Stimulated activated CD4-positive, alpha-beta T cell treated with anti-CD3 and anti-CD28 coated beads, Interleukin-4, amount 100 ng/mL, for 4 hours (primary cell): Measurements from ENCODE around the gene CARD9.
A peak's percentile ranks its signal among the peaks of the same experiment; 100 is the strongest.
"Not testable (repeated sequence)": the region's sequence is repeated elsewhere in the genome, so short reads cannot be mapped to it uniquely, and the experiment has no call there.

Experiments used
- DNase-seq, 2 experiments: peaks; one replicate each; pipeline ENCODE4 v3.0.0-alpha.2; 2020

Gene CARD9

DNA sequence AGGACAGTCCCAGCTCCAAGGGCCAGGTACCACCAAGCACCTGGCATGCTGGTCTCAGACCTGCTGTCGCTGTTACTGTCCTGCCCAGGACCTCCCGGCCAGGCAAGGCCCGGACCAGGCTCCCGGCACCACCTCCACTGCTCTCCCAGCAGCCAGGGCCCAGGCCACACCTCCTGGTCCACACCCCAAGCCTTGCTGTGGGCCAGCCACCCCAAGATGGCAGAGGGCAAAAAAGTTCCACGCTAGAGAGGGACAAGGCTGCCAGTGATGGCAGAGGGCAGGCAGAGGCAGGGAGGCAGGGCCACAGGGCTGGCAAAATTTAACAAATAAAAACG lies 11.1 kb downstream of the CARD9 start:
- no peak for DNase-seq

DNA sequence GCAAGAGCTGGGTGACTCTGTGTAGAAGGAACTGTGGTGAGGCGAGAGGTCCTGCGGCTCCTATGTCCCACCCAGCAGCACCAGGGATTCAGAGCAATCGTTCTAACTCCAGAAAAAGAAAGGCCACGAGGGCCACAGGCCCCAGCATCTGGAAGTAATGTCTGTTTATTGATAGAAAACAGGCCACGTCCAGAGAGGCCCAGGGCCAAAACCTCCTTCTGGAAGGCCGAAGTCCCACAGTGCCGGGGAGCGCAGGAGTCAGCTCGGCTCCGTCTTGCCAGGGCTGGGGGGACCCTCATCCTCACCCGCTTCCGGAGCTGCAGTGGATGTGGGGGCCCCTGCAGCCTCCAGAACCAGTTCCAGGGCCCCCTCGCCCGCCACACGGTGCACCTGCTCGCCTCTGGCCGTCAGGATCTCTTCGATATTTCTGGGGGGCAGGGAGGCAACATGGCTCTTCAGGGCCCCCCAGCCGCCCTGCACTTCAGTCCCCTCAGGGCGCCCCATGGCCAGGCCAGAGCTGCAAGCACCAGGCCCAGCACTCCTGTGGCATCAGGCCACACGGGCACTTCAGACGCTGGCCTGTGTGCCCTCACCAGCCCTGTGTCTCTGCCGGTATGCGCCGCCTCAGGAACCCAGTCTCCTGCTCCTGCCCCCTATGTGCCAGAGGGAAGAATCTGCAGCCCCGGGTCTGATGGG lies 11.6 kb downstream of the CARD9 start:
- DNase-seq = no peak

DNA sequence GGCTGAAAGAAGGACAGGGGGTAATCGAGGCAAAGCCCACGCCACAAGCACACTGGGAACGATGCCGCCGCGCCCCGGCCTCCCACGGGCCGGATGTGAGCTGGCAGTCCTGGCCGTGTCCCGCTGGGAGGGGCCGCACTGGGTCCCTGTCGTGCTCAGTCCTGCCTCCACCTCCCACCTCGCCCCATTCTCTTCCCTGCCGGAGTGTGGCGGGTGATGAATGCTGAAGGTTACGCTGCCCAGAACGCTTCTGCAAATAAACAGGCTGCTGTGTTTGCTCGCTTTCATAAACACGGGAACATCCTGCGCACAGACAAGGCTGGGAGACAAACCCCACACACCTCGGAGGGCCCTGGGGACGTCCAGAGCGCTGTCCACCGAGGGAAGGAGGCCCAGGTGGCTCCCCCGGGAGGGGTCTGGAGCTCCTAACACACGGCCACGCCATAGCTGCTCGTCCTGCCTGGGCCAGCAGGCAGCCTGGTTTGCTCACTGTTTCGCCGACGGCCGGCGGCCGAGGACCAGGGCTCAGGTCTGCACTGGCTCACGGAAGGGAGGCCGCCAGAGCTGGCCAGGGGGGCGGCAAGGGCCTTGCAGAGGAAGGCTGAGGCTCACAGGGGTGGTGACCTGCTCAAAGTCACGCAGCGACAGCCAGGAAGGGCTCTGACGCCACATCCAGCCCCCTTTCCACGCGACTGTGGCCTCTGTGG lies 12.3 kb downstream of the CARD9 start:
- DNase-seq = no peak

DNA sequence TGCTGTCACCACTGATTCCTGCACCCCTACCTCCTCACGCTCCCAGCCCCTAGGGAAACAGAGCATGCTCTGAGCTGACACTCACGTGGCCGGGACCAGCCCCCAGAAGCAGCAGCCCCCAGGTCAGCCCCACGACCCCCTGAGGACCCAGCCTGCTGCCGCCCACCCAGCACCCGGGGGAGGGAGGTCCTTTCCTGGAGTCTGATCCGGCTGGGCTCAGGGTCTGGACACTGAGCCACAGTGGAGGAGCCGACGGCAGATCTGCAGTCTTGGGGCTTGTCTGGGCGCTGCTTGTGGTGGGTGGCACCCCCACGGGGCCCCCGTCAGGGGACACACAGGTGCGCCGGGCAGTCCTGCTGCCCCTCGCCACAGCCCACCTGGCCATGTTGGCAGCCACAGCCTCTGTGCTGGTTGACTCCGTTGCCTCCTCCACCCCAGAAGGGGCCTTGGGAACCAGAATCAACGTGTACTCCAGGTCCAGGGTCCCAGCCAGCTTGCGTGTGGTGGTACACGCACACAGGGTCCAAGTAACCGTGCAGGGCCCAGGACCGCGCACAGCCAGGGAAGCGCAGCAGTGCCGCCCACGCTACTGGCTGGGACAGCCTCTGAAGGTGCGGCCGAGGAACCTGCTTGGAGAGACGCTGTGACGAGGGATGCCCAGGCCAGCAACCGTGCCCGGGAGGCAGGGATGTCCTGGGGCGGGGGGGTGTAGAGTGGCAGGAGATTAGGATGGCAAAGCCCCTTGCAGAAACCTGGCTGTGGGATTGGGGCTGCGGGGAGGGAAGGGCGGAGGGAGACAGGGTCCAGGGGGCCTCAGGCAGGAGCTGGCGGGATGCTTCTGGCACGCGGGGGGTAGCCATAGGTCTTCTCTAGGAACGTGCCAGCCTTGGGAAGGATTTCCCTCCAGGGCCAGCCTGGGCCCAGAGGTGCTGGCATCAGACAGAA lies 13.4 kb downstream of the CARD9 start:
- no peak for DNase-seq

DNA sequence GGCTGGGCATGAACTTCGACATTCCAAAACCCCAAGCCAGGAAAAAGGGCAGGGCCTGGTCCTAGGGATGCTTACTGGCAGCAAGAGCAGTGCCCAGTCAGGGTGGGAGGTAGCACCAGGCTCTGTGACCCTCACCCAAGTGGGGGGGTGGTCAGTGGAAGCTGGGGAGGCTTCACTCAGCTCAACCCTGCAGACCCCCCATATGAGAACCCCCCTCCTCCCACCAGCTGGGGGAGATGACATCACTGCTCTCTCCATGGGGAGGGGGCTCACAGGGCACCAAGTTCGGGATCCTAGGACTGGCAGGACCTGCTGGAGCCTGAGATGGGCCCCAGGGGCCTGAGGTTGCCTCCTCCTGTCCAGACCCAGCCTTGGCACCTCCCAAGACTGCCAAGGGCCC lies 14.6 kb downstream of the CARD9 start:
- no peak for DNase-seq

DNA sequence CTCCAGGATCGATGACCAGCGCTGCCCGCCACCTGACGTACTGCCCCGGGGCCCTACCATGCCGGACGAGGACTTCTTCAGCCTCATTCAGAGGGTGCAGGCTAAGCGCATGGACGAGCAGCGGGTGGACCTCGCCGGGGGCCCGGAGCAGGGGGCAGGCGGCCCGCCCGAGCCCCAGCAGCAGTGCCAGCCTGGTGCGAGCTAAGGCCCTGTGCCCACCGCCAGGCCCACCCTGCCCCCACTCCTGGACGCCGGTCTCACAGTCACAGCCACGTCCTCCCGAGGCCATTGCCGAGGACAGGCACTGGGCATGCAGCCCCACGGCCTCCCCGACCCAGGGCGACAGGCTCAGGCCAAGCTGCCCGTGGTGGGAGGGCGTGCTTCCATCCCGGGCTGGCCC lies 15.5 kb downstream of the CARD9 start:
- DNase-seq = no peak

DNA sequence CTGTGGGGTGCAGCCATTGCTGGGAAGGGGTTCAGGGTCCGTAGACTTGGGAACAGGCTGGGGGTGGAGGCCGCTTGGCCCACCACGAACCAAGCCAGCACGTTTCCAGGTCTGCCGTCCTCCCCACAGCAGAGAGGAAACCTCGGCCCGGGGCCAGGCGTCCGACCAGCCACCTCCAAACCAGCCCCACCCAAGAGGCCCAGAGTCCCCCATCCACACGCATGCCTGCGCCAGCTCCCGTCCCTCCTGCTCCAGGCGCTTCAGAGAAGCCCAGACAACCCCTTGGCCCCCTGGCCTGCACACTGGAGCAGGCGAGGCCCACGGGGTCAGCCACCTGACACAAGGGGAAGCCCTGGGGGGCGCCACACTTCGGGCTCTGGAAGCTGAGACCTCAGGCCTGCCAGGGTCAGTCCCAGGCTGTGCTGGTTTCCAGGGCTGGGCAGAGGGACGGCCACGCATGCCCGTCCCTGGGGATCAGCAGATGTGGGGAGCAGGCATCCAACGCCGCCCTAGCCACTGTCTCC lies 16.2 kb downstream of the CARD9 start:
- no peak for DNase-seq

DNA sequence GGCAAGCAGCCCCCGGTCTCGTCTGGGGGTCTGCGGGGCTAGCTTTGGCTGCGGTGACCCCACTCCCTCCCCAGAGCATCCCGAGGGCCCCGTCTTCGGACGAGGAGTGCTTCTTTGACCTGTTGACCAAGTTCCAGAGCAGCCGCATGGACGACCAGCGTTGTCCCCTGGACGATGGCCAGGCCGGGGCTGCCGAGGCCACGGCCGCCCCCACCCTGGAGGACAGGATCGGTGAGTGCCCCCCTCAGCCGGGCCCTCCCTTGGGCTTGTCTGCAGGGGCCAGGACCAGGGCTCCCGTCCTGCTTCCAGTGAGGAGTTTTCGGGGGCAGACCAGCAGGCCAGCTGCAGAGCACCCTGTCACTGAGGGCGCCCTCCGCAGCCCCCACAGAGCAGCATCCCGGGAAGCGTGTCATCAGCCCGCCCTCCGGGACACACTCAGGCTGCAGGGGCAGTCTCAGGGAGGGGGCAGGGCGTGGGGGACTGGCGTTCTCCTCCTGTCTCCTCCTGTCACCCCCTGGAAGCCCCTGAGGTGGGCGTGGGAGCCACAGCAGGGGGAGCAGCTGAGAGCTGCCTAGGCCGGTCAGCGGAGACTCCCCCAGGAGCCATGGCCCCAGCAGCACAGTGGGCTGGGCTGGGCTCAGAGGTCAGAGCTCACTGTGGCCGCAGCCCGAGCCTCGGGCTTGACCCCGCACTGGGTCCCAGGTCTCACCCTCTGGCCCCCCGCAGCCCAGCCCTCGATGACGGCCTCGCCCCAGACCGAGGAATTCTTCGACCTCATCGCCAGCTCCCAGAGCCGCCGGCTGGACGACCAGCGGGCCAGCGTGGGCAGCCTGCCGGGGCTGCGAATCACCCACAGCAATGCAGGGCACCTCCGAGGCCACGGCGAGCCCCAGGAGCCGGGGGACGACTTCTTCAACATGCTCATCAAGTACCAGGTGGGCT lies 17.6 kb downstream of the CARD9 start:
- no peak for DNase-seq

DNA sequence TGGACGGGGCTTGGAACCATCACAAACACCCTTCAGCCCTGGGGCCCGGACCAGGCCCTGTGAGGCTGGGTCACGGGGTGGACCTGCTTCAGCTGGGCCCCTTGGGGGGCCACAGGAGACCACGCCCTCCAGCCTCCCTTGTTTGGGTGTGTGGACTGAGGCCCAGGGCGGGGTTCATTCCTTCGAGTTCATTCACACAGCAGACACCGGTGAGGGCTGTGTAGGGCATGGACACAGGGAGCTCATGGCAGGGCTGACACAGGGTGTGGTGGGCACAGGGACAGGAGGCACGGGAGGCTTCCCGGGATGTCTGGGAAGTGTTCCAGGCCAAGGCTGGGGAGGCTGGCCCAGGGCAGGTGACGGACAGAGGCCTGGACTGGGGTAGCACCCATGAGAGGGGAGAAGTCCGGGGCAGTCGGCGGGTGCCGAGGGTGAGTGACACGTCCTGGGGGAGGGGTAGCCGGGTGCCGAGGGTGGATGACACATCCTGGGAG lies 18.8 kb downstream of the CARD9 start:
- no peak for DNase-seq

DNA sequence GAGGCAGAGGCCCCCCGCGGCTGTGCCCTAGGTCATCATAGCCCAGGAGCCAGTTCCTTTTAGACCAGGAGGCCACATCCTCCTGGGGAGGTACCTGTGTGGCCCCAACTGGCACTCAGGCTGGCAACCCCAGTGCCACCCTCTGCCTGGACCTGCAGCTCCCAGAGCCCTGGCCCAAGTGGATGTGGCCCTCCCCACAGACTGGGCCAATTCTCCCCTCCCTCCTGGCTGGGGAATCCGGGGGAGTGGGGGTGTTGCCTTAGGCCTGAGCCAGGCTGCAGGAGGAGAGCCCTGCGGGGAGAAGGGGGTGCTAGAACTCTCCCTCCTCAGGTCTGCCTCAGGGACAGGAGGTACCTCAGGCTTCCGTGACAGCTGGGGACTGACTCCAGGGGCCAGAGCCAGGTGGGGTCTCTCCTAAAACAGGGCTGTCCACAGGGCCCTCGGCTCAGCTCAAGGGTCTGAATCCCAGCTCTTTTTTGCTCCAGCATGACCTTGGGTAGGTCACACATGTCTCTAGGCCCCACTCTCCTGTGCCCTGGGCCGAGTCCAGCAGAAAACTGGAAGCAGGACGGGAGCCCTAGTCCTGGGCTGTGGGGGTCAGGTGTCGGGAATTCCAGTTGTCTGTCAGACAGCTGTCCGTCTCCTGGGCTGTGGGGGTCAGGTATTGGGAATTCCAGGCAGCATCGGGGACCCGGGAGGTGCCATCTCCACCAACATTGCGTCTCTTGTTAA lies 19.5 kb downstream of the CARD9 start:
- DNase-seq = no peak

DNA sequence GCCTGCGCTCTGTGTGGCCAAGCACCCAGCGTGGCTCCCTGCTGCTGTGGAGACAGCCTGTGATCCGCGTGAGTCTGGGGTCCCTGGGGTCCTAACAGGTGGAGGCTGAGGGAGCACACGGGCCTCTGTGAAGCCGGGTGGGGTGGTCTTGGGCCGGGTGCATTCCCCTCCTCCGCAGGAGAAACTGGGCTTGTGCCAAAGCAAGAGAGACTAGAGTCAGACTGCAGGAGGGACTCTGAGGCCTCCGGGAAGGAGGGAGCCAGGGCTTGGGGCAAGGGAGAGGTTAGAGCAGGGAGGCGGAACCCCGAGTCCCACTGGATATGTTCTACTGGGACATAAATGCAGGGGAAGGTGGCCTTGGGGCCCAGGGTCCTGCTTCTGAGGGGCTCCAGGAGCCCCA lies 20.4 kb downstream of the CARD9 start:
- DNase-seq = no peak

DNA sequence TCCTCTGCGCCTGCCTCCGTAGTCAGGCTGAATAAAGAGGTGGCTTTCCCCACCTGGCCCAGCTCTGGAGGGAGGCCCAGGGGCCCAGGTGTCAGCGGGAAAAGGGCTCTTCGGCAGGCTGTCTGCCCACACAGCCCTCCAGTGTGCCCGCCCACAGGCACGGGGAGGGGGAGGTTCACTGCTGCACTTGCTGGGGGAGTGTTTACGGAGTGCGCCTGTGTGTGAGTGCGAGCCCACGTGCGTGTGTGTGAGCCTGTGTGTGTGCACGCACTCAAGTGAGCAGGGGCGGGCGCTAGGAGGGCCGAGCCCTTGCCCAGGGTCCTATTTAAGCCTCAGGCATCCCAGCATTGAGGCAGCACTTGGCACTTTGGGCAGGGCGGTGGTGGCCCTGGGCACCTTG lies 20.8 kb downstream of the CARD9 start:
- DNase-seq = peak in 1 of 2 experiments; percentile 36

DNA sequence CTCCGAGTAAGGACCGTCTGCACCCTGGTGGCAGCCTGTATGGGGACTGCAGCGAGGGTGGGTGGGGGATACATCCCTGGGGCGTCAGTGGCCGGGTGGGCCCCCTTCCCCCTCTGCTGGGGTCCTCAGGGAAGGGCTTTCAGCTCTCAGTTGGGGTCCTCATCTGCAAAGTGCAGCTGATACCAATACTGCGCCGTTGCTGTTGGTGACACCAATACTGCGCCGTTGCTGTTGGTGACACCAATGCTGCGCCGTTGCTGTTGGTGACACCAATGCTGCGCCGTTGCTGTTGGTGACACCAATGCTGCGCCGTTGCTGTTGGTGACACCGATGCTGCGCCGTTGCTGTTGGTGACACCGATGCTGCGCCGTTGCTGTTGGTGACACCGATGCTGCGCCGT lies 21.6 kb downstream of the CARD9 start:
- not testable (repeated sequence) for DNase-seq

DNA sequence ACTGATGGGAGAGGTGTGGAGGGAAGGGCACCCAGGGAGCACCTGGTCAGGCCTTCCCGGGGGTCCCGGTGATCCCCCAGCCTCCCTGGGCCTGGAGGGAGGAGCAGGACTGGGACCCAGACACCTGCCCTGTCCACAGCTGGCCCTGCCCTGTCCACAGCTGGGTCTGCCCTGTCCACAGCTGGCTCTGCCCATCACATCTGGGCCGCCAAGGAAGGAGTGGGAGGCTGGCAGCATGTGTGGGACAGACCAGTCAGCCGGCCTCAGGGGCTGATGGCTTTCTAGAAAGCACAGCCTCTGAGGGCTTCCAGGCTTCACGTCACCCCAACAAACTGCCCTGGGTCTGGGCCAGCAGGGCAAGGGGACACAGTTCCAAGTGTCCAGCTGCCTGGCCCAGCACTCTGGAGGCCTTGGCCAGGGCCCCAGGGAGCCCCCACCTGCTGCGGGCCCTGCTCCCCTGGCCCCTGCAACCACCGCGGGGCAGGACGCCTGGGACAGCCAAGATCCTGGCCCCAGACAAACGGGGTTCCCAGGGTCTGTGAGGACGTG lies 22.1 kb downstream of the CARD9 start:
- no peak for DNase-seq

DNA sequence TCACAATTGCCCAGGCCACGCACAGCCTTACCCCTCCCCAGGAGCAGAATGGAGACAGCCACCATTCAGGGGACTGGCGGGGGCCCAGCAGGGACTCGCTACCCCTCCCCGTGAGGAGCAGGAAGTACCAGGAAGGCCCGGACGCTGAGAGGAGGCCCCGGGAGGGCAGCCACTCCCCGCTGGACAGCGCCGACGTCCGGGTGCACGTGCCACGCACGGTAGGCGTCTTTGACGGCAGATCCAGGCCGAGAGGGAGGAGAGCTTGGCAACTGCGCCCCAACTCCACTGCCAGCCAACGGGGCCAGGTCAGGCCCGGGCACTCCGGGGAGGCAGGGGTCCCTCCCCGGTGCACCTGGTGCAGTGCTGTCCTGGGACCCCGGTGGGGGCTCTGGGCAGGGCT lies 23.9 kb downstream of the CARD9 start:
- DNase-seq = no peak

DNA sequence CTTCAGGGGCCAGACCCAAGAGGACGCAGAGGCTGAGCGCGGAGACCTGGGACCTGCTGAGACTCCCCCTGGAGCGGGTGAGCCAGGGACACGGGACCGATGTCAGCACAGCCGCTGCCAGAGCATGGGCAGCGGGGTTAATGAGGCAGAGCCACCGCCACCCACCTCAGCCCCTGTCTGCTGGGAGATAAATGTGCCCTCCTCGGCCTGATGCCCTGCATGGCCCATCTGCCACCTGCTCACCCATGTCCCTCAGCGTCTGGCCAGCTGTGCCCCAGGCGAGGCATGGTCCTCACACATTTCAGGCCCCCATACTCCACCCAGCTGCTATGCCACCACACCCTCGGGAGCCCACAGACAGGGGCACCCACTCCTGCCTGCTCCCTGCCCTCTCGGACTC lies 24.8 kb downstream of the CARD9 start:
- DNase-seq = no peak

DNA sequence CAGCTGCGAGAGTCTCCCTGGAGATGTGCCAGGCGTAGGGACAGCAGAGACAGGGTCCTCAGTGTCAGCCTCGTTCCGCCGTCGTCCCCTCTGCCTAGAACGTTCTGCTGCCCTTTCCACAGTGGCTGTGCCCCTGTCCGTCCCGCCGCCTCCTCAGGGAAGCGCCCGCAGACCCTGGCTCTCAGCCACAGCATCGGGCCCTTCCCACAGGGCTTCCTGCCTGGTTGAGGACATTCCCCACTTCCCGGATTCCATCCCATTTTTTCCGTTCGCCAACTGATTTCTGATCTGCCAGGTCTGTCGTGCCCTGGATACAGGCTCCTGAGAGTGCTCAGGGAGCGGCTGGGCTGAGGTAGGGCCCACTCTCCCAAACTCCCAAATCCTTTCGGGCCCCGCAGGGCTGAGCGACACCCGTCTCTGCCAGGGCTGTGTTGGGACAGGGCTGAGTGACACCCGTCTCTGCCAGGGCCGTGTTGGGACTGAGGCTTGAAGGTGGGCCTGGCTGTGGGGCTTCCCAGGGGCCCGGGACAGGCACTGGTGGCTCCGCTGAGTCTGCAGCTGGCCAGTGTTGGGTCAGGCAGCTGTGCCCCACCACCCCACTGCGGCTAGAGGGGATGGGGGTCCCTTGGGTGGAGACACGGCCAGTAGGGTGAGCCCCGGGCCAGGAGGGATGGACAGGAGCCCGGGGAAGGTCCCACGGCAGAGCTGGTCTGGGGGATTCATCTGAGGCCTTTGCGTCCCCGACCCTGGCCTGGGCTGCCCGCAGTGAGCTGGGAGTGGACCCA lies 25.8 kb downstream of the CARD9 start:
- DNase-seq = no peak

DNA sequence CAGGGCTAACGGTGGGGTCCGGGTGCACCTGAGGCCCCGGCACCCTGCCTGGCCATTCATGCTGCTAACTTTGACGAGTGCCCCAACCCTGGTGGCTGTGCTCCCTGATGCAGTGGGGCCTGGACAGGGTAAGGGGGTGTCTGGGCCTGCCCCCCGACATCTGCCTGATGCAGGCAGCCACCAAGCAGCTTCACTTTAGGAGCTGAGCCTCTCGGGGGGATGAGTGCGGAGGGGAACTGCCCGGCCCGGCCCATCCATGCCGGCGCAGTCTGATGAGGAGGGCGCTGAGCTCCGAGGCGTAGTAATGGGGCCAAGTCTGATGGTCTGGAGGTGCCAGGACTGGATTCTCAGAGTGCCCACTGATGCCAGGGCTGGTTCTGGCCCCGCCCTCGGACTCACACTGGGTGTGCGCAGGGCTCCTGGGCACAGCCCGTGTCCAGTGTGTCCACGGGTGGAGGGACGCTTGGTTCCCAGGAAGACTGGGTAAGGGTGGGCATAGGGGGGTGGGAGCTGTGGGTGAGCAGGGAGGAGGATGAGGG lies 26.5 kb downstream of the CARD9 start:
- no peak for DNase-seq

DNA sequence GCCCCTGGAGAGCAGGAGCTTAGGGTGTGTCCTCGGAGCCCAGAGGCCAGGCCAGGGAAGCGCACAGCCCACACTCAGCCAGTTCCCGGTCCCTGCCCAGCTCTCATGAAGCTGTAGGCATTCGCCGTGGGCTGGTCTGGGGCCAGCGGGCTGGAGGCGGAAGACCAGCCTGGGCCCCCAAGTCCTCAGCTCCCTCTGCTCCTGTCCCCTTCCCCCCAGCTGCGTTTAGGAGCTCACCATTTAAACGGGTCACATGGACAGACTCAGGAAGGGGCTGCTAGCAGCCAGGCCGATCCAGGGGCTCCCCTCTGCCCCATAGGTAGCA lies 27.4 kb downstream of the CARD9 start:
- no peak for DNase-seq
